Left ventricle myocardium inferior (tissue), 1 donor: ENCODE data around the gene UBD. TPM values are rescaled to one million over a fixed set of nuclear protein-coding genes. Genes with fewer than 3 reads are reported as not detected.

Experiments
- DNase-seq: peaks from one replicate; pipeline ENCODE4 v3.0.0-alpha.2; 2020
- H3K27ac ChIP-seq: fragments of 200-600 bp; replicated peaks from 2 replicates; pipeline ENCODE4 v1.8.0; 2021
- H3K27me3 ChIP-seq: fragments of 200-600 bp; 2 replicates; pipeline ENCODE4 v1.8.0; 2021; ENCODE audit warnings: low read depth
- H3K36me3 ChIP-seq: fragments of 200-600 bp; 2 replicates; pipeline ENCODE4 v1.8.0; 2021
- H3K4me1 ChIP-seq: fragments of 200-600 bp; 2 replicates; pipeline ENCODE4 v1.8.0; 2021
- H3K4me3 ChIP-seq: fragments of 200-600 bp; 2 replicates; pipeline ENCODE4 v1.8.0; 2021; ENCODE audit warnings: mild to moderate bottlenecking, moderate library complexity
- H3K9me3 ChIP-seq: fragments of 200-600 bp; replicated peaks from 2 replicates; pipeline ENCODE4 v1.8.0; 2021
- CTCF ChIP-seq: fragments of 200-600 bp; IDR thresholded peaks from 2 replicates; pipeline ENCODE4 v1.8.0; 2021; ENCODE audit warnings: antibody characterized with exemption, mild to moderate bottlenecking, borderline replicate concordance
- intact Hi-C: fragments of 100-400 bp; cut with micrococcal nuclease; formaldehyde crosslinking; loops from one replicate; pipeline ENCODE4 v1.11.0; 2022
- total RNA-seq: library from RNA; stranded (reverse); fragmentation: NEBNext Ultra II Directional; extraction: Animal tissue kit (Norgen Biotek cat#: 25700); gene quantifications from one replicate; pipeline ENCODE4 v1.2.1, GENCODE V29; 2021
- donor health status: DM: no; HTN: yes; CAD: no; lungs with severe emphysema.

The UBD gene
- total RNA-seq, 1 donor from 2014 or later = not detected

- TF ChIP-seq CTCF = no peak
- no peak overlapping the region for H3K27ac ChIP-seq
- DNase-seq = no peak
- H3K4me1 ChIP-seq = no peaks in the 10 kb centered on the region
- no peak overlapping the region for H3K4me3 ChIP-seq
- no peaks in the 10 kb centered on the region for H3K36me3 ChIP-seq
- H3K9me3 ChIP-seq = no peaks in the 10 kb centered on the region
- H3K27me3 ChIP-seq = peaks cover 21% of the 10 kb centered on the region
- intact Hi-C loops = no loop called here
Observed at GRCh38 chr6:29522227-29522626, 37.3 kb downstream of the UBD start.

GRCh38 chr6:29521006-29521680, 38.4 kb downstream of the UBD start:
- H3K27me3 ChIP-seq = peaks cover 16% of the 10 kb centered on the region
- H3K27ac ChIP-seq = no peak overlapping the region
- no peaks in the 10 kb centered on the region for H3K36me3 ChIP-seq
- intact Hi-C loops = no loop called here
- no peak overlapping the region for H3K4me3 ChIP-seq
- no peak for TF ChIP-seq CTCF
- no peak for DNase-seq
- H3K4me1 ChIP-seq = no peaks in the 10 kb centered on the region
- H3K9me3 ChIP-seq = no peaks in the 10 kb centered on the region

GRCh38 chr6:29520232-29520631, 39.3 kb downstream of the UBD start:
- H3K4me1 ChIP-seq = no peaks in the 10 kb centered on the region
- intact Hi-C loops = no loop called here
- DNase-seq = no peak
- H3K4me3 ChIP-seq = no peak overlapping the region
- no peaks in the 10 kb centered on the region for H3K36me3 ChIP-seq
- H3K27me3 ChIP-seq = peaks cover 12% of the 10 kb centered on the region
- H3K9me3 ChIP-seq = no peaks in the 10 kb centered on the region
- no peak for TF ChIP-seq CTCF
- no peak overlapping the region for H3K27ac ChIP-seq

- Histone ChIP-seq H3K27me3 (peaks cover 12% of the 10 kb centered on the region), H3K4me1 (no peaks in the 10 kb centered on the region), H3K36me3 (no peaks in the 10 kb centered on the region), H3K4me3 (no peak overlapping the region), H3K27ac (no peak overlapping the region), H3K9me3 (no peaks in the 10 kb centered on the region)
- TF ChIP-seq CTCF = no peak
- no peak for DNase-seq
- intact Hi-C loops = no loop called here
Observed at GRCh38 chr6:29519291-29520010, 40.1 kb downstream of the UBD start.

GRCh38 chr6:29517728-29518440, 41.6 kb downstream of the UBD start:
- H3K9me3 ChIP-seq = no peaks in the 10 kb centered on the region
- TF ChIP-seq CTCF = no peak
- H3K4me3 ChIP-seq = no peak overlapping the region
- H3K27ac ChIP-seq = no peak overlapping the region
- no peaks in the 10 kb centered on the region for H3K4me1 ChIP-seq
- intact Hi-C loops = no loop called here
- H3K27me3 ChIP-seq = peaks cover 12% of the 10 kb centered on the region
- no peaks in the 10 kb centered on the region for H3K36me3 ChIP-seq
- DNase-seq = no peak
